AG04450 (cell line): ENCODE data around the gene MSL1. TPM values are rescaled to one million over a fixed set of nuclear protein-coding genes. Genes with fewer than 3 reads are reported as not detected.

Source experiments
- CTCF ChIA-PET: fragments of 300-600, 350-600 bp; formaldehyde crosslinking; extraction: SDS; loops from one replicate; lab custom pipeline; 2022; ENCODE audit warnings: antibody characterized with exemption, inconsistent platforms; lab: Charles Lee
- POLR2A ChIA-PET: fragments of 350-600 bp; formaldehyde crosslinking; extraction: SDS; loops from one replicate; lab custom pipeline; 2021; ENCODE audit warnings: antibody characterized with exemption, inconsistent platforms; lab: Yijun Ruan, JAX
- DNase-seq: peaks from one replicate; pipeline ENCODE4 v3.0.0-alpha.2; 2011; ENCODE audit warnings: low read depth, low spot score
- H3K27ac ChIP-seq: one replicate; pipeline ENCODE4 v1.5.1; 2012; ENCODE audit warnings: low read depth, low read length, control low read depth
- H3K27me3 ChIP-seq: one replicate; pipeline ENCODE4 v1.6.0; 2012; ENCODE audit warnings: low read length; ENCODE audit not compliant: control insufficient read depth, insufficient read depth
- H3K4me3 ChIP-seq: 2 replicates; pipeline ENCODE4 v1.5.1; 2011; ENCODE audit warnings: mild to moderate bottlenecking, low read depth, low read length, control low read depth
- H3K9me3 ChIP-seq: 2 replicates; pipeline ENCODE4 v1.5.1; 2012; ENCODE audit warnings: low read length; ENCODE audit not compliant: control insufficient read depth, insufficient read depth
- CTCF ChIP-seq: IDR thresholded peaks from 2 replicates; pipeline ENCODE4 v1.5.1; 2011; ENCODE audit warnings: low read depth, low read length, control low read depth, inconsistent platforms
- polyA plus RNA-seq: library from polyadenylated mRNA; depleted of rRNA; stranded (reverse); fragments of >200 nt; gene quantifications from 2 replicates; pipeline ENCODE4 v1.2.3, GENCODE V29; 2011

The MSL1 gene
- polyA plus RNA-seq, 1 experiment, result 92.2 TPM

GRCh38 chr17:40159456-40159855 is 37.7 kb downstream of the MSL1 start:
- Histone ChIP-seq H3K27me3 (no peaks in the 10 kb centered on the region), H3K27ac (no peak overlapping the region), H3K4me3 (no peak overlapping the region), H3K9me3 (no peaks in the 10 kb centered on the region)
- ChIA-PET POLR2A (no interaction called here), CTCF (no interaction called here)
- DNase-seq, result no peak
- TF ChIP-seq CTCF, result no peak

GRCh38 chr17:40167685-40168261 is 46.0 kb downstream of the MSL1 start:
- H3K27me3 ChIP-seq, result no peaks in the 10 kb centered on the region
- ChIA-PET CTCF (interaction anchor here (1.0 to 3.2 kb wide), 18 partner anchors 10 to 189 kb away, joined by 3 to 33 read pairs (median 6); partner anchors contain the start of gene CSF3), POLR2A (interaction anchor here (1.0 to 1.3 kb wide), 3 partner anchors 28 to 75 kb away, joined by 4 to 8 read pairs (median 6); partner anchors contain the start of gene CASC3)
- H3K4me3 ChIP-seq, result no peak overlapping the region
- no peak for TF ChIP-seq CTCF
- peak overlapping the region; percentile 21 for H3K27ac ChIP-seq
- H3K9me3 ChIP-seq, result no peaks in the 10 kb centered on the region
- DNase-seq, result no peak

- Histone ChIP-seq H3K27me3 (no peaks in the 10 kb centered on the region), H3K9me3 (no peaks in the 10 kb centered on the region), H3K27ac (no peak overlapping the region), H3K4me3 (no peak overlapping the region)
- ChIA-PET CTCF (interaction anchor here (0.6 to 3.2 kb wide), 25 partner anchors 11 to 189 kb away, joined by 3 to 33 read pairs (median 5); partner anchors contain the start of gene CSF3), POLR2A (interaction anchor here (0.7 to 1.3 kb wide), 4 partner anchors 12 to 76 kb away, joined by 3 to 8 read pairs (median 5); partner anchors contain the start of gene CASC3)
- TF ChIP-seq CTCF, result peak; percentile 78
- peak; percentile 41 for DNase-seq
Measured at GRCh38 chr17:40168262-40168832, 46.6 kb downstream of the MSL1 start.

GRCh38 chr17:40170325-40170724 is 48.6 kb downstream of the MSL1 start:
- H3K9me3 ChIP-seq, result no peaks in the 10 kb centered on the region
- no peak for DNase-seq
- ChIA-PET CTCF (interaction anchor here (1.6 to 1.9 kb wide), 2 partner anchors 57 to 143 kb away, joined by 7 to 15 read pairs; no protein-coding TSS in a partner anchor), POLR2A (no interaction called here)
- no peak for TF ChIP-seq CTCF
- no peak overlapping the region for H3K4me3 ChIP-seq
- no peaks in the 10 kb centered on the region for H3K27me3 ChIP-seq
- H3K27ac ChIP-seq, result no peak overlapping the region

GRCh38 chr17:40171750-40172149 is 50.0 kb downstream of the MSL1 start:
- CTCF ChIA-PET, result no interaction called here
- Histone ChIP-seq H3K27me3 (no peaks in the 10 kb centered on the region), H3K27ac (no peak overlapping the region), H3K4me3 (no peak overlapping the region), H3K9me3 (no peaks in the 10 kb centered on the region)
- POLR2A ChIA-PET, result no interaction called here
- no peak for DNase-seq
- TF ChIP-seq CTCF, result no peak
